ENCODE results near the gene NR2E1.

Gene NR2E1

GRCh38 chr6:108165714-108166663, at the start of gene NR2E1:
Gene NR2E1 (plus strand): TSS chr6:108166022. CDS start chr6:108166766, 744 bp downstream.
- TF ChIP-seq CTCF (IDR thresholded peaks at IDR 0.05; ENCODE audit: control extremely low read depth, extremely low read depth, low read depth, missing control alignments) = no peak
- CTCF ChIA-PET = no interaction called here
- POLR2A ChIA-PET = no interaction called here
- DNase-seq (ENCODE audit: extremely low spot score) = no peak

GRCh38 chr6:108116546-108117426, 49.0 kb upstream of the NR2E1 start:
- no peak for DNase-seq (ENCODE audit: extremely low spot score)
- POLR2A ChIA-PET = no interaction called here
- CTCF ChIA-PET = no interaction called here
- no peak for TF ChIP-seq CTCF (IDR thresholded peaks at IDR 0.05; ENCODE audit: control extremely low read depth, extremely low read depth, low read depth, missing control alignments)

- POLR2A ChIA-PET = no interaction called here
- no peak for TF ChIP-seq CTCF (IDR thresholded peaks at IDR 0.05; ENCODE audit: control extremely low read depth, extremely low read depth, low read depth, missing control alignments)
- DNase-seq (ENCODE audit: extremely low spot score) = peak; percentile 63
- CTCF ChIA-PET = no interaction called here
These were observed 48.1 kb upstream of the NR2E1 start for GRCh38 chr6:108117427-108118358.

GRCh38 chr6:108118359-108118724, 47.5 kb upstream of the NR2E1 start:
- no peak for DNase-seq (ENCODE audit: extremely low spot score)
- no peak for TF ChIP-seq CTCF (IDR thresholded peaks at IDR 0.05; ENCODE audit: control extremely low read depth, extremely low read depth, low read depth, missing control alignments)
- CTCF ChIA-PET = interaction anchor here (1.0 to 3.2 kb wide), 2 partner anchors 12 to 51 kb away, joined by 3 to 7 read pairs; no protein-coding TSS in a partner anchor
- POLR2A ChIA-PET = no interaction called here

GRCh38 chr6:108118810-108119768, 46.7 kb upstream of the NR2E1 start:
- no peak for DNase-seq (ENCODE audit: extremely low spot score)
- CTCF ChIA-PET = interaction anchor here (1.0 to 3.2 kb wide), 2 partner anchors 11 to 50 kb away, joined by 3 to 7 read pairs; no protein-coding TSS in a partner anchor
- POLR2A ChIA-PET = no interaction called here
- no peak for TF ChIP-seq CTCF (IDR thresholded peaks at IDR 0.05; ENCODE audit: control extremely low read depth, extremely low read depth, low read depth, missing control alignments)

Data from GM10248 (cell line).